HG02840 (cell line): ENCODE measurements around the gene ZCCHC14.

Experiments
- ATAC-seq: cut with Tn5 transposase; IDR thresholded peaks from one replicate; pipeline ENCODE4 v1.9.1; 2021; ENCODE audit warnings: mild to moderate bottlenecking, moderate library complexity, moderate number of reproducible peaks; ENCODE audit not compliant: unreplicated experiment, low FRiP score

The ZCCHC14 gene

GRCh38 chr16:87492721-87493607, at the start of gene ZCCHC14:
ZCCHC14 (minus strand) TSS chr16:87493024; CDS start chr16:87492238, 786 bp downstream.
- peak; percentile 89 for ATAC-seq

GRCh38 chr16:87541872-87542234, 49.0 kb upstream of the ZCCHC14 start:
- no peak for ATAC-seq

GRCh38 chr16:87541147-87541871, 48.5 kb upstream of the ZCCHC14 start:
- no peak for ATAC-seq

- no peak for ATAC-seq
Observed at GRCh38 chr16:87540897-87541146, 48.0 kb upstream of the ZCCHC14 start.

- no peak for ATAC-seq
Observed at GRCh38 chr16:87540072-87540896, 47.5 kb upstream of the ZCCHC14 start.

GRCh38 chr16:87539113-87539512, 46.3 kb upstream of the ZCCHC14 start:
- ATAC-seq, result no peak

GRCh38 chr16:87538594-87538993, 45.8 kb upstream of the ZCCHC14 start:
- ATAC-seq, result no peak

GRCh38 chr16:87538160-87538559, 45.3 kb upstream of the ZCCHC14 start:
- ATAC-seq, result no peak

- no peak for ATAC-seq
Observed at GRCh38 chr16:87536795-87537142, 43.9 kb upstream of the ZCCHC14 start.

GRCh38 chr16:87535855-87536794, 43.3 kb upstream of the ZCCHC14 start:
- no peak for ATAC-seq

GRCh38 chr16:87535457-87535854, 42.6 kb upstream of the ZCCHC14 start:
- no peak for ATAC-seq

- ATAC-seq, result no peak
Observed at GRCh38 chr16:87534751-87535150, 41.9 kb upstream of the ZCCHC14 start.

GRCh38 chr16:87534030-87534653, 41.3 kb upstream of the ZCCHC14 start:
- no peak for ATAC-seq

- no peak for ATAC-seq
Observed at GRCh38 chr16:87533061-87533460, 40.2 kb upstream of the ZCCHC14 start.

- no peak for ATAC-seq
Observed at GRCh38 chr16:87531418-87531817, 38.6 kb upstream of the ZCCHC14 start.

GRCh38 chr16:87528690-87529579, 36.1 kb upstream of the ZCCHC14 start:
- no peak for ATAC-seq

GRCh38 chr16:87527055-87527724, 34.4 kb upstream of the ZCCHC14 start:
- no peak for ATAC-seq

GRCh38 chr16:87526238-87526947, 33.6 kb upstream of the ZCCHC14 start:
- no peak for ATAC-seq
